Activated naive CD8-positive, alpha-beta T cell treated with anti-CD3 and anti-CD28 coated beads, Interleukin-2, amount 50 U/mL, for 24 hours (primary cell): ENCODE measurements around the gene HOXA9.

Experiments used
- ATAC-seq: fragments of 150-1000 bp; cut with Tn5 transposase; one replicate; pipeline ENCODE4 v1.10.0; 2021
- DNase-seq: peaks from one replicate; pipeline ENCODE4 v3.0.0; 2021
- H3K27ac Mint-ChIP-seq: one replicate; pipeline ENCODE4 v1.8.0; 2021; ENCODE audit warnings: mild to moderate bottlenecking, mixed read lengths
- H3K27me3 Mint-ChIP-seq: one replicate; pipeline ENCODE4 v1.8.0; 2021; ENCODE audit warnings: mixed read lengths
- H3K36me3 Mint-ChIP-seq: one replicate; pipeline ENCODE4 v1.8.0; 2021; ENCODE audit warnings: low read depth, mixed read lengths
- H3K4me1 Mint-ChIP-seq: one replicate; pipeline ENCODE4 v1.8.0; 2021; ENCODE audit warnings: mixed read lengths
- H3K4me3 Mint-ChIP-seq: one replicate; pipeline ENCODE4 v1.8.0; 2021; ENCODE audit warnings: mild to moderate bottlenecking, moderate library complexity, mixed read lengths
- H3K9me3 Mint-ChIP-seq: one replicate; pipeline ENCODE4 v1.8.0; 2021; ENCODE audit warnings: mixed read lengths

HOXA9 gene

DNA sequence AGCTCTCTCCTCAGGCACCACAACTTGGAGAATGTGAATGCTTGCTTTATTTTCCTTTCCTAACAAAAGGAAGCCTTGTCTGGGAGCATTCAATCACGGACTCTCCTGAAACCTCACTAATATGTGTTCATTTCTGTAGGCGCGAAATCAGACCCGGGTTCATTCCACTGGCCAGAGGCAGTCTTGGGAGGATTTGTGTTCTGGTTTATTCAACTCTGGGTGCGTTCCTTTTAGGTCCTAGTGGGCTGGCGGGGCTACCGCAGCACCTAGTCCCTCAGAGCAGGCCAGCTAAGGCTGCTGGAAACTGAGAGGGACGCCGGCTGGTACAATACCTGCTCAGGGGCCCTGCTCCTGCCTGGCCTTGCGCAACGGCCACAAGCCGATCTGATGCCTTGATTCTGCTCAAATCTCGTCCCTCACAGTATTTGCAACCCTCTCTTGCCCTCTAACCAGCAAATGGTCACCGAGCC lies 42.3 kb downstream of the HOXA9 start:
- Mint-ChIP-seq H3K27me3 (peaks cover 18% of the 10 kb centered on the region), H3K4me1 (no peaks in the 10 kb centered on the region), H3K36me3 (no peaks in the 10 kb centered on the region), H3K9me3 (no peaks in the 10 kb centered on the region), H3K4me3 (no peak overlapping the region), H3K27ac (no peak overlapping the region)
- DNase-seq: no peak
- no peak for ATAC-seq

DNA sequence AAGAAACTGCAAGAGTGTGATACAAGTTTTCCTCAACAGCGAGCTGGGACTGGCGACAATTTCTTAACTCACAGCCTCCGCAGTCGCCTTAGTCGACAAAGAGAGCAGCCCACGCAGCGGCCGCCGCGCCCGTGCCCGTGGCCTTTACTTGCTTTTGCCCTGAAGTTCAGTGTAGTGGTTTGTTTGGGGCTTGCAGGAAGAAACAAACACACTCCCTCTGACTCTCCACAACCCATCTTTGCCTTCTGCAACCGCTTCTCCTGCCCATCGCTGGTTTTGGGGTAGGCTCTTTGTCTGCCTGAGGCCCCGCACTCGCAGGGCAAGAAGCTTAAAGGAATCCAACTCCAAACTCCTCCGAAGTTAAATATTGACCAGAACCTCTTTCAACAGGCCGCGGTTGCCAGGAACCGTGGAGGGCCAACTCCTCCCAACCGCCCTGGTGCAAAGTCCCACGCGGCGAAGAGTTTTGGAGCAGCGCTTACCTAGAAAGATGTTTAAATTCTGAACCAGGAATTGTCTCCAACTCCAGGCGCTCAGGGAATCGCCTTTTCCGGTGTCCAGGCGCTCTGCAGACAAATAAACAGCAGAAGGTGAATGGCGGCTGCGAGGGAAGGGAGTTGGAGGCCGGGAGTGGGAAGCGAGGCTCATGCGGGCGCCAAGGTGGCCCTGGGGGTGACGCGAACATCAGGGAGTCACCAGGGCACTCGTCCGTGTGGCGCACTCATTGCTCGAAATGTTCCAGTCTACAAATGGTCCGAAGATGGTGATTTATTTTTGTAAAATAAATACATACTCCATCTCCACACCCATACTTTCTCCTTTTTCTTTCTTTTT lies 43.0 kb downstream of the HOXA9 start:
- H3K27ac Mint-ChIP-seq: no peak overlapping the region
- H3K27me3 Mint-ChIP-seq: peaks cover 16% of the 10 kb centered on the region
- no peaks in the 10 kb centered on the region for H3K36me3 Mint-ChIP-seq
- no peaks in the 10 kb centered on the region for H3K9me3 Mint-ChIP-seq
- no peaks in the 10 kb centered on the region for H3K4me1 Mint-ChIP-seq
- no peak for ATAC-seq
- DNase-seq: no peak
- no peak overlapping the region for H3K4me3 Mint-ChIP-seq

DNA sequence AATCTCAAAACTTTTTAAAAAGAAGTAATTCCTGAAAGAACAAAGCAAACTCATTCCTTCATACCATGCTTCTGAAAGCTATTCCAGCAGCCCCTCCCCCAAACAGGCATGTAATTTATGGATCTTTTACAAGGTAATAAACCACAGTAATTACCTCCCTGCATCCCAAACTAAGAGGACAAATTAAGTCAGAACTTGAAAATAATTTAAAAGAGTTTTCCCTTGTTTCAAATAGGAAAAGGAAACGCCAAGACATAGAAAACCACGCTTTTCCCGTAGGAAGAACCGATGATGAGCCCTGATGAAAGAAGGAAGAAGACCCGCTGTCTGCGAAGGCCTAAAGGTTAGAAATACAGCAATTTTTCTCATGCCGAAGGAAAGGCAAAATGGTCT lies 43.7 kb downstream of the HOXA9 start:
- Mint-ChIP-seq H3K4me3 (no peak overlapping the region), H3K27ac (no peak overlapping the region), H3K9me3 (no peaks in the 10 kb centered on the region), H3K27me3 (peaks cover 10% of the 10 kb centered on the region), H3K36me3 (no peaks in the 10 kb centered on the region), H3K4me1 (no peaks in the 10 kb centered on the region)
- ATAC-seq (no peak), DNase-seq (no peak)

DNA sequence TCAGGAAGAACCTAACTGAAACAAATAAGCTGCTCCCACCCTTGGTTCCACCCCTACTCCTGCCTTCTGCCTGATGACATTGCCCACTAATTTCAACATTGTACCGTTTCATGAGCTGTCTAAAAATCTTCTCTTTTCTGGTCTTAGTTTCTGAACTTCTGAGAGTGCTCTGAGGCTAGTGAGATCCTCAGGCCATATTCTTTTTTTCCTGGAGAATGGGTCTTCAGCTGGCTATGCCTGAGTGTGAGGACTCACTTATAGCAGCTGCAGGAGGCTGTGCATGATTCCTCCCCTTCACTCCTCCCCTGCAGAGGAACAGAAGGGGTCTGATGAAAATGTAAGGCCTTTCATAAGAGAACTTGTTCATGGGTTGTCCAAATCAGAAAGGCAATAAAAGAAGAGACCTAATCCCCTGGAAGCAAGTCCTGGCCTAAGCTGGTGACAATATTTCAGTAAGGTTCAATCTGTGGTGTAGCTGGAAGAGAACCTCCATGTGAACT lies 45.9 kb downstream of the HOXA9 start:
- H3K36me3 Mint-ChIP-seq: no peaks in the 10 kb centered on the region
- no peaks in the 10 kb centered on the region for H3K4me1 Mint-ChIP-seq
- no peak for DNase-seq
- H3K9me3 Mint-ChIP-seq: no peaks in the 10 kb centered on the region
- no peak for ATAC-seq
- H3K4me3 Mint-ChIP-seq: no peak overlapping the region
- peaks cover 1% of the 10 kb centered on the region for H3K27me3 Mint-ChIP-seq
- no peak overlapping the region for H3K27ac Mint-ChIP-seq

DNA sequence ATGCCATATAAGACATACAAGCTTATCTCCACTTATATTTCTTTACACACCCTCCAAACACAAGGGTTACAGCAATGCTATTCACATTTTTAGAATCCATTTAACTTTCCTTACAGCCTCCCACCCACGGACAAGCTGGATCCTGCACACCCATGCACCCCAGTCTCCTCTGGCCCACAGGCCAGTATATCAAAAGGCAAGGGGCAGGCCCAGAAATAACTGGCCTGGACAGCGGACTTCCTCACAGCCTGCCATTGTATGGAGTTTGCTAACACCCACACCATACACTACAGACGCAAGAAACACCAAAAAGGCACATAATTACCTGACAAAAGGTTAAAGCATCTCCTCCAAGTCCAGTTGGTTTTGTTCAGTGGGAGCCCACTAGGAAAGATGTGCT lies 46.8 kb downstream of the HOXA9 start:
- H3K4me3 Mint-ChIP-seq: no peak overlapping the region
- no peaks in the 10 kb centered on the region for H3K27me3 Mint-ChIP-seq
- H3K36me3 Mint-ChIP-seq: no peaks in the 10 kb centered on the region
- H3K9me3 Mint-ChIP-seq: no peaks in the 10 kb centered on the region
- DNase-seq: no peak
- ATAC-seq: no peak
- H3K4me1 Mint-ChIP-seq: no peaks in the 10 kb centered on the region
- no peak overlapping the region for H3K27ac Mint-ChIP-seq

DNA sequence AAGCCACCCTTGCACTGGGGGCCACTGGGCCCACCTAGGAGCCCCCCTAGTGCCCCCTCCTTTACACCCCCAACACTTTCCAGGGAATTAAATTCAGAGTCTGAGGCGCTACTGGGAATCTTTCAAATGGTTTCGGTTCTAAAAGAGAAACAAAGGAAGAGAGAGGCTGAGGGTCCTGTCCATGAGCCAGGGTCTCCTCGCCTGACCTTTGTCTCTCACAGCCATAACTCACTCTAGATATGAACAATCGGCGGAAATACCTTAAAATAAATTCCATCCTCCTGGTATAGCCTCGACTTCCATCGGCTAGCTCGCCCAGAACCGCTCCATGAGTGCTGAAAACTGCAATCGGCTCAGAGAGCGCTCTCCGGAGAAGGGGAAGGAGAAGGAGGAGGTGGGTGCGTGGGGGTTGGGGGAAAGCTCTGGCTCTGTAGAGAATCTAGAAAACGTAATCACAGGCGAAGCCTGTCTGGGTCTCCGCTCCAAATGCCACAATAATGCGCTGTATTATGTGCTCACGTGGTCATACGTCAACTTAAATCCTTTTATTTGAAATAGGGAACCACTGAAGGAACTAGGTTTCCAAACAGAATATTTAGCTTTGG lies 47.3 kb downstream of the HOXA9 start:
- Mint-ChIP-seq H3K9me3 (no peaks in the 10 kb centered on the region), H3K27me3 (no peaks in the 10 kb centered on the region), H3K27ac (no peak overlapping the region), H3K36me3 (no peaks in the 10 kb centered on the region), H3K4me1 (no peaks in the 10 kb centered on the region), H3K4me3 (no peak overlapping the region)
- no peak for DNase-seq
- ATAC-seq: no peak

DNA sequence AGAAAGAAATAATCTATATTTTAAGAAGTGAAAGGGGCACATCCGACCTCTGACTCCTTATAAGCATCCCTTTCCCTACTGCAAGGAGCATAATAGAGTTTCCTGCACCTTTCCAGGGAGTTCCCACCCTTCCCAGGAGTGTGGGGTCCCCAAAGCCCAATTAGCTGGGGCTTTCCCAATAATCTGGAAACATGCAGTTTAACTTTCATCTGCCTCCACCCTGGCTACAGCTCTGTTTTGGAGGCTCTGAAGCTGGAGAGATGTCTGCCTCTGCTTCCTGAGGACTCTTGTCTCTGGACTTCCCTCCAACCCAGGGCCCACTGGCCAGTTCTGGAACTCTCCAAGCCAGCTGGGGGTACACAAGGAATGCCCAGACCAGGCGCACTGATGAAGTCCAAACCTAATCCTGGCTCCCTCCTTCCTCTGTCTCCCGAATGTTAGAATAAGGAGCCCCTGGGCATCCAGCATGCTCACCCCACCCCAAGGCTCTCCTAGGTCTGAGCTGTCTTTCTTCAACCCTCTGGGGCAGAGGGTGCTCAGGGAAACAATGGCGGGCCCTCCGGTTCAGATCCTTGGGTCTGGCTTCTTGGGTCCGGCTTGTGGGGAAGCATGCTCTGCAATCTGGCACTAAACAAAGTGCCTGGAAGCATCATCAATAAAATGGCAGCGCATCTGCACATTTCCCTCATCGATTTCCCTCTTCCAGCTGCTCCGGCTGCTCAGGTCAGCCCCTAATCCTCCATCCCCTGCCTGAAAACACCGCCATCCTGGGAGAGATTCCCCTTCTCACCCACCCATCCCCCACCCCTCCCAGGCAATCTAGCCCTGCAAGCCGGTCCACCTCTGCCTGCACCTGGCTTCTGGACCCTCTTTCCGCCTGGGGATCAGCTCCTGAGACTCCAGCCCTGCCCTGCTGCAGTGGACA lies 48.1 kb downstream of the HOXA9 start:
- Mint-ChIP-seq H3K27ac (no peak overlapping the region), H3K36me3 (no peaks in the 10 kb centered on the region), H3K27me3 (no peaks in the 10 kb centered on the region), H3K4me1 (no peaks in the 10 kb centered on the region), H3K9me3 (no peaks in the 10 kb centered on the region), H3K4me3 (no peak overlapping the region)
- ATAC-seq (no peak), DNase-seq (no peak)

DNA sequence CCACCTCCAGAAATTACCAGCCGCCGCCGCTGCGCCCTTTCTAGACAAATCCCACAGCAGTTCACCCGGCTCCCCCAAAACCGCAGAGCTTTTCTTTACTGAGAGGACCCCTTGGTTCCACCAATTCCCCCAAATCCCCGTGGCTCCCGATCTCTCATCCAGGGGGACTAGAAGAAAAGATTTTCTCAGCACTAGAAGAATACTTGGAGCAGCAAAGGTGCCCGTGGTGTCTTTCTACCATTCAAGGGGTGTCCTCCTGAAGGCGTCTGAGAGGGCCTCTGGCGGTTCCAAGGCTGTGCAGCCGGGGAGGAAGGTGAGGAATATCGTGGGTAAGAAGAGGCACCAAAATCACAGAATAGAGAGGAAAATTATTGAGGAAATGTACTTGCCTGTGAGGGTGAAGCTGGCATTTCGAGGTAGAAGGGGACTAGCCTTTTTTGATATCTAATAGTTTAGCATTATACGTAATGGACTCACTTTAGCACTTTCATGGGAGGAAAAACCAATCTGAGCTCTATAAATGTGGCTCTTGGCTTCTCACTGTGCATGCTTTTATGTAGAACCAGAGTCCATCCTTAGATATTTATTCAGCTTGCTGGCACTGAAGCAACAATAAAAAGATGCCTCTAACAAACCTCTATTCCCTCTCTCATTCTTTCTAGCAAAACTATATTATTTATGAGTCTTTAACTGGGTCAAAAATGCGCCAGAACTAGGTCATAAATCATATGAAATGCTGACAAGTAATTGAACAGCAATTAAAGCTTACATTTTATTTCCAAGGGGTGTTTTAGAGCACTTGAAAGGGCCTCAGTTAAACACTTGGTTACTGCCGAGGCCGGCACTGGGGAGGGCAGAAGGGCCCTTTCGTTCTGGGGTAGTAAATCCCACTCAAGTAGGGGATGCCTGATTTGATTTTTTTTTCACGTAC lies 49.0 kb downstream of the HOXA9 start:
- Mint-ChIP-seq H3K27ac (no peak overlapping the region), H3K36me3 (no peaks in the 10 kb centered on the region), H3K4me1 (no peaks in the 10 kb centered on the region), H3K9me3 (no peaks in the 10 kb centered on the region), H3K27me3 (peaks cover 4% of the 10 kb centered on the region), H3K4me3 (no peak overlapping the region)
- no peak for DNase-seq
- no peak for ATAC-seq

DNA sequence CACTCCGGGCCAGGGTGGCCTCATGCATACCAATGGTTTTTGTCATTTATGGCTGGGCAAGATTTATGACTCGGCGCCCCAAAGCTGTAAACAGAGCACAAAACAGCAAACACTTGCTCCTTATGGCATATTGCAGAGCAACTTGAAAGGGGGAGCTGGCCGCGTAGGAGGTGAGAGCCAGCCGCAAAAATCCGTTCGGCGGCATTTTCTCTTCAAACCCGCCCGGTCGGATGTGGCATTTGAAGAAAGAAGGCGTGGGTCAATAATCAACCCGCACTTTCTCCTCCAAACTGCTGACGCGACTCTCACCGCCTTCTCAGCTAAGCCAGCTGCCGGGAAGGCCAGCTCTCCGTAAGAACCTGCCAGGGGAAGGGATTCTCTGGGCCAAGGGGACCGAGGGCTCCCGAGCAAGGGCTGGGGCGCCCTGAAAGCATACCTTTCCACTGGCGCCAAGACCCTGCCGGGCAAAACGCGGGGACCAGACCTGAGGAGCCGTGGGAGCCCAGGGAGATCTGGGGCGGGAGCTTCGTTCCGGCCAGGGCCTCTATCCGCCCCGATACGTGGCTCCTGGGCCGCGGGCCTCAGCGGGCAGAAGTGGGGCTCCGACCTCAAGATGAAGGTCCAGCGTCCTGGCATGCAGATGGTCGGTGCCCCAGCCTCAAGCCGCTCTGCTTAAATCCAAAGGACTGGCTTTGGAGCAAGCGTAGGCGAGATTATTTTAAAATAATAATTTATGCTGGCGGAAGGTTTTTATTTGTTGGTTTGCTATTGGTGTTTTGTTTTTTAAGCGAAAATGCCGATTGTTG lies 49.9 kb downstream of the HOXA9 start:
- no peaks in the 10 kb centered on the region for H3K9me3 Mint-ChIP-seq
- H3K27me3 Mint-ChIP-seq: peaks cover 4% of the 10 kb centered on the region
- no peaks in the 10 kb centered on the region for H3K36me3 Mint-ChIP-seq
- H3K27ac Mint-ChIP-seq: no peak overlapping the region
- no peak for DNase-seq
- no peaks in the 10 kb centered on the region for H3K4me1 Mint-ChIP-seq
- no peak overlapping the region for H3K4me3 Mint-ChIP-seq
- ATAC-seq: no peak

DNA sequence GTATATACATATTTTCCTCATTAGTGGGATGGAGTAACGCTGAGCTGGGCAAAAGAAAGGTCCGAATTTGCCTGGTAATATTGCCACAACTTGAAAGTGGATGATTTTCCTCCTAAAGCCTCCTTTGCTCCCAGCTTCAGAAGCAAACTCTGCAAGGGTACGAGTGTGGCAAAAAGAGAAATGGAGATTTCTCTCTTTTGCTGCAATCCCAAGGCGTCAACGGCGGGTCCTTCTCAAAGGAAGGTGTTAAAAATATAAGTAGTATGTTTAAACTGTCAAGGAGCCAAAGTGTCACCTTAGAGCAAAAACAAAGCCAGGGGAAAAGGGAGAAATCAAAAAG lies 50.5 kb downstream of the HOXA9 start:
- Mint-ChIP-seq H3K9me3 (no peaks in the 10 kb centered on the region), H3K36me3 (no peaks in the 10 kb centered on the region), H3K4me1 (no peaks in the 10 kb centered on the region), H3K27me3 (peaks cover 4% of the 10 kb centered on the region), H3K27ac (no peak overlapping the region), H3K4me3 (no peak overlapping the region)
- no peak for DNase-seq
- ATAC-seq: no peak

DNA sequence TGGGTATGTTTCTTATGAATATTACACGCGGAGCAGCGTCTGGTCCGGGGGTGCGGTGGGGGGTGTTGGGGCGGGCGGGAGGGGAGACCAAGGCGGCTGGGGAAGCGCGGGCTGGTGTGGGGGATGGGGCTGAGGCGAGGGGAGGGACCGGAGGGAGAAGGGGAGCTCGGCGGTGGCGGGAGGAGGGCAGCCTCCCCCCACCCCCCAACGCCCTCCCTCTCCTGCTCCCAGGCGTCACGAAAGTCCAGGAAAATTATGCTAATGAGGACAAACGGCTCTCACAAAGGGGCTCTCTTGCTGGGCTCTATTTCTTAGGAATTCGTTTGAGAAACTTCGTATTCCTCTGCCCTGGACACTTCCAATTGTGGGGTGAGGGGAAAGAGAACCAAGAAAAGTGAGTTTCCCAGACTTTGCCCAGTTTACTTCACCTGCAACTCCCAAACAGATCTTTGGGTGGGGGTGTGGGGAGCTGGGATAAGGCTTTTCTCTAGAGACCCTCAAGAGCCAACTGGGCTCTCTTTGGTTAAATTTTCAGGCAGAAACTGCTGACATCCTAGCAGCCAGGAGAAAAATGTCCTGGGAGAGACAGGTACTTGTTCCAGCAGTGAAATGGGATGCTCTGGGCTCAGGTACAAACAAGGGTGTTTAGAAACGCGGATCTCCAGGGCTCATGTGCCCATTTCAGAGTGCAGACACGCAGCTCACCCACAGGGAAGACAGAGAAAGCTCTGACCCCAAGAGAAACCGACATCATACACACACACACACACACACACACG lies 51.2 kb downstream of the HOXA9 start:
- DNase-seq: no peak
- Mint-ChIP-seq H3K27ac (no peak overlapping the region), H3K9me3 (no peaks in the 10 kb centered on the region), H3K27me3 (peaks cover 4% of the 10 kb centered on the region), H3K4me1 (no peaks in the 10 kb centered on the region), H3K36me3 (no peaks in the 10 kb centered on the region), H3K4me3 (no peak overlapping the region)
- no peak for ATAC-seq

DNA sequence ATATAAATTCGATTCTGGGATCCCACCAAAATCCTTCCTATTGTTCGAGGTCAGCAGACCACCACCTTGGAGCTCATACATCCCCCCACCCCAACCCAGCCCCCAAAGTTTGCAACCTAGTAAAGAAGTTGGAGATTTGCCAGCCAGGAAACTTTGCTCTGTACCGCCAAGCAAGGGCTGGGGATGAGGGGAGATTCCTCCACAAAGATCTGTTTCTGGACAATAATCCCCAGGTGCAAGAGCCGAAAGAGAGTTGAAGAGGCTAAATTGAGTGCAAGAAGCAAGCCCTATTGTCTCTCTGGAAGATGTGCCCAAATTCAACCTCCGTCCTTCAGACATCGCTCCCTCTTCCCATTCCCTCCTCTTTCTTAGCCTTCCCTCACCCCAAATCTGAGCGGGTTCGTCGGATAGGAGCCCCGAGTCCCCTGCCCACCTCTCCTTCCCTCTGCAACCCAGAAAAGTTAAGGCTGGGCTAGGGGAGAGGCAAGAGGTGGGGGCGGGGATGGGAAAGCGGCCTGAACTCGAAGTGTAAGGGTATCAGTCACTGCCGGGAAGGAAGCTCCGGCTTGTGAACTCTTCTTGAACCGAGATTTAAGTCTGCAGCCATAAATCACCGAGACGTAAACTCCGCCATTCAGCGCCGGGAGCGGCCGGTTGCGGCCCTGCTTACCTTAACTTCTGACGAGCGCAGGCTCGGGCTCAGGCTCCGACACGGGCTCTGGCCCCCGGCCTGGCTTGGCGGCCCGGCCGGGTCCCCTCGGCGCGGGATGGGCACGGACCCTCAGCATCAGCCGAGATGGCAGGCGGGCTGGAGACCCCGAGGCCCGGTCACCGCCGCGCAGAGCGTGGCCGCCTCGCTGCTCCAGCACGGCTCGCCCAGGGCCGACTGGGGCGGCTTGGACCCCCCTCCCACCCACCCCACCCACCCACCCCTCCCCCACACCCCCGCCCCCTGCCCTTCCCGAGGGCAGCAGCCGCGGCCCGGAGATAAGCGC lies 52.1 kb downstream of the HOXA9 start:
- H3K36me3 Mint-ChIP-seq: no peaks in the 10 kb centered on the region
- DNase-seq (no peak), ATAC-seq (no peak)
- no peaks in the 10 kb centered on the region for H3K4me1 Mint-ChIP-seq
- peaks cover 4% of the 10 kb centered on the region for H3K27me3 Mint-ChIP-seq
- H3K27ac Mint-ChIP-seq: no peak overlapping the region
- no peaks in the 10 kb centered on the region for H3K9me3 Mint-ChIP-seq
- no peak overlapping the region for H3K4me3 Mint-ChIP-seq
